Ovary (tissue), 3 donors: Measurements from ENCODE around the gene PPWD1.

Source experiments
- EP300 ChIP-seq: sonication (generic); formaldehyde crosslinking; IDR thresholded peaks from one replicate; pipeline ENCODE4 v1.6.1; 2017; ENCODE audit warnings: antibody characterized with exemption
- POLR2A ChIP-seq: fragments of 450-650 bp; IDR thresholded peaks from one replicate; pipeline ENCODE4 v1.6.1; 2017; ENCODE audit warnings: antibody characterized with exemption, mild to moderate bottlenecking, moderate library complexity
- TF ChIP-seq, protein P1 (sequence below), 3 donors: fragments of 450-650 bp in 2 of 3; fragments of 200-600 bp in 1 of 3; IDR thresholded peaks; one replicate each; pipeline versions ENCODE4 v1.5.1 to v1.8.0; 2016 to 2022; ENCODE audit warnings: antibody characterized with exemption in 3 of 3, mild to moderate bottlenecking in 1 of 3
- donor health status: DM: no; HTN: no; CAD: no.

DNA sequence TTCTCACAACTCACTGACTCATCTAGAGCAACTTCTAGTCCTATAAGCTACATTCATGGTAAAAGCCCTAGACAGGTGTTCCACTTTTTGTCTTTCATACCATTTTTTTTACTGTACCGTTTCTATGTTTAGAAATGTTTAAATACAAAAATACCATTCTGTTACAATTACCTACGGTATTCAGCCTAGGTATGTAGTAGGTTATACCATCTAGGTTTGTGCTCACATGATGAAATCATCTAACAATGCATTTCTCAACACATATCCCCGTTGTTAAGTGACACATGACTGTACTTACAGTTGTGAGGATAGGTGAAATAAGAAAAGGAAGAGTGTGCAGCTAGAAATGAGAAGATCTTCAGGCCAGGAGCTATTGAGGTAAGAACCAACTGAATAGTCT is 6.4 kb upstream of the PPWD1 start:
- TF ChIP-seq, protein P1, sequence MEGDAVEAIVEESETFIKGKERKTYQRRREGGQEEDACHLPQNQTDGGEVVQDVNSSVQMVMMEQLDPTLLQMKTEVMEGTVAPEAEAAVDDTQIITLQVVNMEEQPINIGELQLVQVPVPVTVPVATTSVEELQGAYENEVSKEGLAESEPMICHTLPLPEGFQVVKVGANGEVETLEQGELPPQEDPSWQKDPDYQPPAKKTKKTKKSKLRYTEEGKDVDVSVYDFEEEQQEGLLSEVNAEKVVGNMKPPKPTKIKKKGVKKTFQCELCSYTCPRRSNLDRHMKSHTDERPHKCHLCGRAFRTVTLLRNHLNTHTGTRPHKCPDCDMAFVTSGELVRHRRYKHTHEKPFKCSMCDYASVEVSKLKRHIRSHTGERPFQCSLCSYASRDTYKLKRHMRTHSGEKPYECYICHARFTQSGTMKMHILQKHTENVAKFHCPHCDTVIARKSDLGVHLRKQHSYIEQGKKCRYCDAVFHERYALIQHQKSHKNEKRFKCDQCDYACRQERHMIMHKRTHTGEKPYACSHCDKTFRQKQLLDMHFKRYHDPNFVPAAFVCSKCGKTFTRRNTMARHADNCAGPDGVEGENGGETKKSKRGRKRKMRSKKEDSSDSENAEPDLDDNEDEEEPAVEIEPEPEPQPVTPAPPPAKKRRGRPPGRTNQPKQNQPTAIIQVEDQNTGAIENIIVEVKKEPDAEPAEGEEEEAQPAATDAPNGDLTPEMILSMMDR (IDR thresholded peaks at IDR 0.05), result no peak
- TF ChIP-seq POLR2A (no peak), EP300 (no peak)
